ENCODE results near the gene SLC30A9. TPM values are rescaled to one million over a fixed set of nuclear protein-coding genes. Genes with fewer than 3 reads are reported as not detected.

The SLC30A9 gene
- total RNA-seq, 1 donor from 2014 or later: 67.3 TPM

- no peaks in the 10 kb centered on the region for H3K9me3 Mint-ChIP-seq (ENCODE audit: low read depth)
- no peak overlapping the region for H3K27ac Mint-ChIP-seq
- no peak for DNase-seq (ENCODE audit: low spot score, unreplicated experiment)
- H3K36me3 Mint-ChIP-seq (ENCODE audit: insufficient read depth): peaks cover 3% of the 10 kb centered on the region
- no peak overlapping the region for H3K4me3 Mint-ChIP-seq (ENCODE audit: low read depth)
- H3K27me3 Mint-ChIP-seq: no peaks in the 10 kb centered on the region
- TF ChIP-seq CTCF (IDR thresholded peaks at IDR 0.05; ENCODE audit: unreplicated experiment): peak; percentile 55
- H3K4me1 Mint-ChIP-seq (ENCODE audit: low read depth): no peaks in the 10 kb centered on the region
Observed at GRCh38 chr4:41957634-41958033, 32.7 kb upstream of the SLC30A9 start.

GRCh38 chr4:41963105-41963504 is 27.2 kb upstream of the SLC30A9 start:
- Mint-ChIP-seq H3K4me1 (ENCODE audit: low read depth) (no peaks in the 10 kb centered on the region), H3K4me3 (ENCODE audit: low read depth) (no peak overlapping the region), H3K27me3 (no peaks in the 10 kb centered on the region), H3K36me3 (ENCODE audit: insufficient read depth) (peaks cover under 1% of the 10 kb centered on the region), H3K27ac (no peak overlapping the region), H3K9me3 (ENCODE audit: low read depth) (peaks cover 4% of the 10 kb centered on the region)
- TF ChIP-seq CTCF (IDR thresholded peaks at IDR 0.05; ENCODE audit: unreplicated experiment): peak; percentile 46
- DNase-seq (ENCODE audit: low spot score, unreplicated experiment): no peak

- TF ChIP-seq CTCF (IDR thresholded peaks at IDR 0.05; ENCODE audit: unreplicated experiment): no peak
- Mint-ChIP-seq H3K4me3 (ENCODE audit: low read depth) (no peak overlapping the region), H3K9me3 (ENCODE audit: low read depth) (peaks cover 12% of the 10 kb centered on the region)
Observed at GRCh38 chr4:41964401-41964800, 25.9 kb upstream of the SLC30A9 start.

GRCh38 chr4:41967392-41967791 is 22.9 kb upstream of the SLC30A9 start:
- Mint-ChIP-seq H3K27me3 (no peaks in the 10 kb centered on the region), H3K4me3 (ENCODE audit: low read depth) (no peak overlapping the region), H3K4me1 (ENCODE audit: low read depth) (no peaks in the 10 kb centered on the region), H3K27ac (no peak overlapping the region), H3K36me3 (ENCODE audit: insufficient read depth) (peaks cover 2% of the 10 kb centered on the region), H3K9me3 (ENCODE audit: low read depth) (peaks cover 12% of the 10 kb centered on the region)
- no peak for TF ChIP-seq CTCF (IDR thresholded peaks at IDR 0.05; ENCODE audit: unreplicated experiment)
- no peak for DNase-seq (ENCODE audit: low spot score, unreplicated experiment)

More at GRCh38 chr4:41964401-41964800, 25.9 kb upstream of the SLC30A9 start:
- Mint-ChIP-seq H3K36me3 (ENCODE audit: insufficient read depth) (peaks cover 2% of the 10 kb centered on the region), H3K4me1 (ENCODE audit: low read depth) (no peaks in the 10 kb centered on the region), H3K27me3 (no peaks in the 10 kb centered on the region), H3K27ac (no peak overlapping the region)
- DNase-seq (ENCODE audit: low spot score, unreplicated experiment): no peak

GRCh38 chr4:41969671-41970070 is 20.7 kb upstream of the SLC30A9 start:
- H3K36me3 Mint-ChIP-seq (ENCODE audit: insufficient read depth): peaks cover 2% of the 10 kb centered on the region
- H3K27me3 Mint-ChIP-seq: no peaks in the 10 kb centered on the region
- no peak for TF ChIP-seq CTCF (IDR thresholded peaks at IDR 0.05; ENCODE audit: unreplicated experiment)
- no peak for DNase-seq (ENCODE audit: low spot score, unreplicated experiment)
- H3K4me1 Mint-ChIP-seq (ENCODE audit: low read depth): no peaks in the 10 kb centered on the region
- H3K4me3 Mint-ChIP-seq (ENCODE audit: low read depth): no peak overlapping the region
- H3K27ac Mint-ChIP-seq: no peak overlapping the region
- peaks cover 12% of the 10 kb centered on the region for H3K9me3 Mint-ChIP-seq (ENCODE audit: low read depth)

Data from progenitor cell of endocrine pancreas (in vitro differentiated cells).